H1 (cell line): ENCODE results near the gene MPHOSPH9. TPM values are rescaled to one million over a fixed set of nuclear protein-coding genes. Genes with fewer than 3 reads are reported as not detected.

Experiments used
- CTCF ChIA-PET: fragments of 300-600 bp; sonication (Branson Sonifier 250); formaldehyde crosslinking; loops from one replicate; lab custom pipeline; 2021; ENCODE audit not compliant: partially characterized antibody; lab: Charles Lee
- POLR2A ChIA-PET: fragments of 300-600 bp; sonication (Branson Sonifier 250); formaldehyde crosslinking; loops from one replicate; lab custom pipeline; 2021; ENCODE audit warnings: inconsistent platforms; ENCODE audit not compliant: partially characterized antibody; lab: Charles Lee
- DNase-seq, 2 experiments: peaks; one replicate each; pipeline versions ENCODE4 v3.0.0 to v3.0.0-alpha.2; 2010 to 2022; ENCODE audit warnings: low spot score in 2 of 2, low read depth in 1 of 2, mixed read lengths in 1 of 2
- FAIRE-seq: peaks from 2 replicates; lab custom pipeline; 2011; peaks lifted over from hg19 to GRCh38; lab: Jason Lieb, UNC
- H2AFZ ChIP-seq: 2 replicates; pipeline ENCODE4 v1.8.1; 2012; ENCODE audit warnings: low read length, inconsistent platforms
- H2AK5ac ChIP-seq: 2 replicates; pipeline ENCODE4 v1.6.1; 2013; ENCODE audit warnings: low read depth, low read length
- H2BK120ac ChIP-seq: replicated peaks from 2 replicates; pipeline ENCODE3; 2013; ENCODE audit warnings: low read depth, low read length, inconsistent platforms
- H2BK12ac ChIP-seq: 2 replicates; pipeline ENCODE4 v1.6.1; 2013; ENCODE audit warnings: low read depth, low read length
- H2BK15ac ChIP-seq: 2 replicates; pipeline ENCODE4 v1.6.1; 2013; ENCODE audit warnings: low read length
- H2BK20ac ChIP-seq: 2 replicates; pipeline ENCODE4 v1.6.1; 2013; ENCODE audit warnings: low read length
- H2BK5ac ChIP-seq: 2 replicates; pipeline ENCODE4 v1.6.1; 2013; ENCODE audit warnings: low read depth, low read length
- H3K14ac ChIP-seq: 2 replicates; pipeline ENCODE4 v1.6.1; 2013; ENCODE audit warnings: inconsistent platforms; ENCODE audit not compliant: insufficient read length
- H3K18ac ChIP-seq: 2 replicates; pipeline ENCODE4 v1.6.1; 2013; ENCODE audit warnings: low read length; ENCODE audit errors: extremely low read depth
- H3K23ac ChIP-seq: 2 replicates; pipeline ENCODE4 v1.6.1; 2013; ENCODE audit warnings: inconsistent platforms; ENCODE audit not compliant: insufficient read length
- H3K23me2 ChIP-seq: 2 replicates; pipeline ENCODE4 v1.6.1; 2013; ENCODE audit warnings: low read depth, low read length
- H3K27ac ChIP-seq: 2 replicates; pipeline ENCODE4 v1.6.1; 2011; ENCODE audit warnings: low read depth, low read length, inconsistent platforms
- H3K27me3 ChIP-seq, 4 experiments: replicated peaks in 1 of 4; 1 replicate in 1 of 4; 2 replicates in 3 of 4; pipeline versions ENCODE4 v1.6.1 to v1.8.1; 2011 to 2013; ENCODE audit warnings: low read length in 3 of 4, mild to moderate bottlenecking in 3 of 4, inconsistent platforms in 2 of 4, mixed read lengths in 2 of 4, moderate library complexity in 1 of 4; ENCODE audit not compliant: control insufficient read depth in 3 of 4, insufficient read depth in 3 of 4; ENCODE audit errors: extremely low read depth in 1 of 4
- H3K36me3 ChIP-seq, 4 experiments: 2 replicates each; pipeline versions ENCODE4 v1.6.1 to v1.8.1; 2011 to 2013; ENCODE audit warnings: mild to moderate bottlenecking in 4 of 4, low read length in 3 of 4, moderate library complexity in 2 of 4, control low read depth in 1 of 4, inconsistent platforms in 1 of 4; ENCODE audit not compliant: insufficient read depth in 4 of 4, control insufficient read depth in 2 of 4
- H3K4ac ChIP-seq: replicated peaks from 2 replicates; pipeline ENCODE3; 2013; ENCODE audit warnings: low read length, low read depth, mixed read lengths, inconsistent platforms; ENCODE audit not compliant: insufficient read length
- H3K4me1 ChIP-seq, 4 experiments: replicated peaks in 1 of 4; 1 replicate in 1 of 4; 2 replicates in 3 of 4; pipeline versions ENCODE4 v1.6.1 to v1.8.1; 2011 to 2013; ENCODE audit warnings: low read length in 3 of 4, inconsistent platforms in 2 of 4, mixed read lengths in 1 of 4; ENCODE audit not compliant: insufficient read depth in 4 of 4, control insufficient read depth in 3 of 4
- H3K4me2 ChIP-seq, 2 experiments: 2 replicates each; pipeline versions ENCODE4 v1.6.1 to v1.8.1; 2011 to 2013; ENCODE audit warnings: low read depth in 2 of 2, low read length in 2 of 2, control low read depth in 1 of 2, inconsistent platforms in 1 of 2, mild to moderate bottlenecking in 1 of 2; ENCODE audit not compliant: insufficient read depth in 1 of 2
- H3K4me3 ChIP-seq, 4 experiments: fragments of 200-600, 300-600 bp in 1 of 4; sonication (generic), shearing (Covaris generic), sonication (Bioruptor Twin) in 1 of 4; 2 replicates each; pipeline versions ENCODE4 v1.5.1 to v1.8.1; 2011 to 2016; ENCODE audit warnings: low read length in 4 of 4, low read depth in 3 of 4, control low read depth in 2 of 4, inconsistent platforms in 2 of 4, mild to moderate bottlenecking in 2 of 4, mixed read lengths in 1 of 4, moderate library complexity in 1 of 4; ENCODE audit not compliant: insufficient read depth in 2 of 4; ENCODE audit errors: extremely low read depth in 1 of 4
- H3K56ac ChIP-seq: replicated peaks from 2 replicates; pipeline ENCODE3; 2013; ENCODE audit warnings: low read depth, mild to moderate bottlenecking, mixed read lengths, low read length, inconsistent platforms; ENCODE audit not compliant: insufficient read length
- H3K79me1 ChIP-seq: 2 replicates; pipeline ENCODE4 v1.6.1; 2013; ENCODE audit warnings: low read depth, low read length, control low read depth
- H3K79me2 ChIP-seq, 2 experiments: 2 replicates each; pipeline versions ENCODE4 v1.6.1 to v1.8.1; 2012 to 2013; ENCODE audit warnings: low read length in 2 of 2, mild to moderate bottlenecking in 2 of 2, inconsistent platforms in 1 of 2; ENCODE audit not compliant: insufficient read depth in 2 of 2, control insufficient read depth in 1 of 2
- H3K9ac ChIP-seq, 4 experiments: replicated peaks in 1 of 4; 1 replicate in 1 of 4; 2 replicates in 3 of 4; pipeline versions ENCODE4 v1.6.1 to v1.8.1; 2011 to 2013; ENCODE audit warnings: low read depth in 3 of 4, low read length in 3 of 4, control low read depth in 2 of 4, mild to moderate bottlenecking in 2 of 4, moderate library complexity in 2 of 4, inconsistent platforms in 1 of 4; ENCODE audit errors: extremely low read depth in 1 of 4
- H3K9me3 ChIP-seq, 2 experiments: 2 replicates each; pipeline versions ENCODE4 v1.6.1 to v1.8.1; 2012 to 2013; ENCODE audit warnings: mild to moderate bottlenecking in 2 of 2, moderate library complexity in 2 of 2, control low read depth in 1 of 2, inconsistent platforms in 1 of 2, low read depth in 1 of 2, low read length in 1 of 2, mixed read lengths in 1 of 2; ENCODE audit not compliant: insufficient read depth in 2 of 2
- H4K20me1 ChIP-seq, 2 experiments: replicated peaks in 1 of 2; 2 replicates each; pipeline versions ENCODE3 to v1.8.1; 2011 to 2013; ENCODE audit warnings: inconsistent platforms in 2 of 2, low read length in 2 of 2, mild to moderate bottlenecking in 1 of 2; ENCODE audit not compliant: insufficient read depth in 2 of 2, control insufficient read depth in 1 of 2
- H4K5ac ChIP-seq: 2 replicates; pipeline ENCODE4 v1.6.1; 2013; ENCODE audit warnings: low read length, low read depth, mixed read lengths, inconsistent platforms; ENCODE audit not compliant: insufficient read length
- H4K8ac ChIP-seq: 2 replicates; pipeline ENCODE4 v1.8.0; 2013; ENCODE audit warnings: mild to moderate bottlenecking, moderate library complexity, low read length, inconsistent platforms; ENCODE audit not compliant: insufficient read depth; ENCODE audit errors: extremely low read depth
- H4K91ac ChIP-seq: replicated peaks from 2 replicates; pipeline ENCODE3; 2013; ENCODE audit warnings: low read length, mixed read lengths, inconsistent platforms; ENCODE audit not compliant: insufficient read length
- CREB1 ChIP-seq: IDR thresholded peaks from 2 replicates; pipeline ENCODE4 v1.6.1; 2012; ENCODE audit warnings: inconsistent platforms
- PHF8 ChIP-seq: fragments of 200-600 bp; sonication (generic); conservative IDR thresholded peaks from 2 replicates; pipeline ENCODE4 v1.7.1; 2012; ENCODE audit warnings: low read depth, mild to moderate bottlenecking, inconsistent platforms, low read length, moderate library complexity
- TCF12 ChIP-seq: IDR thresholded peaks from 2 replicates; pipeline ENCODE4 v1.6.1; 2011; ENCODE audit warnings: low read depth, mild to moderate bottlenecking, low read length
- WGBS, 2 experiments: shearing (Covaris generic) in 1 of 2; methylation state at CpG; one replicate each; pipeline versions ENCODE4 v1.1.6 to v1.1.7; 2013 to 2015; ENCODE audit warnings: low lambda C conversion rate in 2 of 2, mixed read lengths in 2 of 2, inconsistent platforms in 1 of 2, low coverage in 1 of 2, missing lambda C conversion rate in 1 of 2; ENCODE audit not compliant: insufficient replicate concordance in 2 of 2, insufficient coverage in 1 of 2, insufficient read length in 1 of 2; ENCODE audit errors: extremely low coverage in 1 of 2, missing lambda C conversion rate in 1 of 2; 5-methylcytosine and 5-hydroxymethylcytosine counted together
- polyA plus RNA-seq, 7 experiments: library from polyadenylated mRNA; depleted of rRNA in 3 of 7; stranded (reverse) in 5 of 7; unstranded in 2 of 7; fragments of >200 nt in 5 of 7; fragments of 200-250 nt in 2 of 7; gene quantifications; 1 replicate in 5 of 7; 2 replicates in 1 of 7; 4 replicates in 1 of 7; pipeline versions ENCODE4 v1.2.1 to v1.2.3, GENCODE V29; 2011 to 2013; ENCODE audit warnings: missing spikeins in 2 of 7, mixed read lengths in 2 of 7
- total RNA-seq: library from RNA; stranded (reverse); fragmentation: NEBNext Ultra II Directional; extraction: Animal tissue kit (Norgen Biotek cat#: 25700); gene quantifications from 2 replicates; pipeline ENCODE4 v1.2.1, GENCODE V29; 2021

Gene MPHOSPH9
- total and polyA plus RNA-seq, 2 of the 8 experiments (the other 6 are each of a cell fraction or from before 2014, with no cell fraction given) = 8.8 to 48.8 TPM

GRCh38 chr12:123105211-123105826 is 127.6 kb downstream of the MPHOSPH9 start:
- Histone ChIP-seq H2BK5ac (peak overlapping the region; percentile 91; the same call in 1 of the 2 replicates), H3K23me2 (no peaks in the 10 kb centered on the region), H4K20me1 (no peaks in the 10 kb centered on the region), H2BK20ac (peak overlapping the region; percentile 99), H3K23ac (no peak overlapping the region), H3K9ac (no peak overlapping the region), H4K5ac (no peak overlapping the region), H2AFZ (no peak overlapping the region), H3K36me3 (no peaks in the 10 kb centered on the region), H3K79me2 (no peaks in the 10 kb centered on the region), H4K91ac (peak overlapping the region; percentile 9), H2BK12ac (peak overlapping the region; percentile 83; the same call in 1 of the 2 replicates), H3K4ac (no peak overlapping the region), H2BK15ac (no peak overlapping the region), H3K79me1 (no peaks in the 10 kb centered on the region), H2BK120ac (no peak overlapping the region), H3K4me1 (peaks cover 9 to 23% (median 16%) of the 10 kb centered on the region in 4 experiments), H3K56ac (no peak overlapping the region), H3K9me3 (no peaks in the 10 kb centered on the region), H3K4me2 (0 out of 4 replicates have a peak overlapping the region, but pooled peaks of 1 of the 2 experiments have one; percentile 14), H3K14ac (no peak overlapping the region), H3K27ac (no peak overlapping the region), H3K4me3 (no peak overlapping the region), H2AK5ac (peak overlapping the region; percentile 91; the same call in 1 of the 2 replicates), H4K8ac (no peak overlapping the region), H3K27me3 (no peaks in the 10 kb centered on the region; a peak in 1 of 7 replicates), H3K18ac (peak overlapping the region; percentile 86; the same call in 1 of the 2 replicates)
- FAIRE-seq (no peak), DNase-seq (peak in 1 of 2 experiments; percentile 17)
- CTCF ChIA-PET = interaction anchor here (1.0 to 1.8 kb wide), 4 partner anchors 10 to 60 kb away, joined by 3 to 5 read pairs (median 4); no protein-coding TSS in a partner anchor
- 80% methylated on average over 14 of the region's 14 CpGs; no CpG with 5 or more reads in 1 of the 2 experiments for WGBS, 2 experiments
- TF ChIP-seq PHF8 (no peak), CREB1 (peak; percentile 48; the same call in 1 of the 2 replicates), TCF12 (0 out of 2 replicates have a peak, but pooled peaks have one; percentile 8)
- POLR2A ChIA-PET = interaction anchor here (1.0 to 1.3 kb wide), 3 partner anchors 9 to 127 kb away, joined by 3 to 4 read pairs (median 4); partner anchors contain the start of genes MPHOSPH9 and MTRFR
